M059J (cell line): ENCODE data around the gene NCAPH2. TPM values are rescaled to one million over a fixed set of nuclear protein-coding genes. Genes with fewer than 3 reads are reported as not detected.
A peak's percentile ranks its signal among the peaks of the same experiment; 100 is the strongest.

ENCODE experiments used
- DNase-seq: peaks from one replicate; pipeline ENCODE4 v3.0.0-alpha.2; 2012; ENCODE audit warnings: low read depth
- total RNA-seq: library from RNA; depleted of rRNA; stranded (reverse); fragments of >200 nt; shearing (Covaris generic); gene quantifications from 2 replicates; pipeline ENCODE4 v1.2.3, GENCODE V29; 2014

Gene NCAPH2
- total RNA-seq, 1 experiment from 2014 or later = 50.9 TPM

GRCh38 chr22:50548040-50548920 lies 40.3 kb downstream of the NCAPH2 start:
- no peak for DNase-seq

DNA sequence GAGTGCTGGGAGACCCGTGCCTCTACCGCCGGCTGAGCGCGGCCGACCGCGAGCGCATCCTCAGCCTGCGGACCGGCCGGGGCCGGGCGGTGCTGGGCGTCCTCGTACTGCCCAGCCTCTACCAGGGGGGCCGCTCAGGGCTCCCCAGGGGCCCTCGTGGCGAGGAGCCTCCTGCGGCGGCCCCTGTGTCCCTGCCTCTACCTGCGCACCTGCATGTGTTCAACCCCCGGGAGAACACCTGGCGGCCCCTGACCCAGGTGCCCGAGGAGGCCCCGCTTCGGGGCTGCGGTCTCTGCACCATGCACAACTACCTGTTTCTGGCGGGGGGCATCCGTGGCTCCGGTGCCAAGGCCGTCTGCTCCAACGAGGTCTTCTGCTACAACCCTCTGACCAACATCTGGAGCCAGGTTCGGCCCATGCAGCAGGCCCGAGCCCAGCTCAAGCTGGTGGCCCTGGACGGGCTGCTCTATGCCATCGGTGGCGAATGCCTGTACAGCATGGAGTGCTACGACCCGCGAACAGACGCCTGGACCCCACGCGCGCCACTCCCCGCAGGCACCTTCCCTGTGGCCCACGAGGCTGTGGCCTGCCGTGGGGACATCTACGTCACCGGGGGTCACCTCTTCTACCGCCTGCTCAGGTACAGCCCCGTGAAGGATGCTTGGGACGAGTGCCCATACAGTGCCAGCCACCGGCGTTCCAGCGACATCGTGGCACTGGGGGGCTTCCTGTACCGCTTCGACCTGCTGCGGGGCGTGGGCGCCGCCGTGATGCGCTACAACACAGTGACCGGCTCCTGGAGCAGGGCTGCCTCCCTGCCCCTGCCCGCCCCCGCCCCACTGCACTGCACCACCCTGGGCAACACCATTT lies 41.1 kb downstream of the NCAPH2 start:
- no peak for DNase-seq

DNA sequence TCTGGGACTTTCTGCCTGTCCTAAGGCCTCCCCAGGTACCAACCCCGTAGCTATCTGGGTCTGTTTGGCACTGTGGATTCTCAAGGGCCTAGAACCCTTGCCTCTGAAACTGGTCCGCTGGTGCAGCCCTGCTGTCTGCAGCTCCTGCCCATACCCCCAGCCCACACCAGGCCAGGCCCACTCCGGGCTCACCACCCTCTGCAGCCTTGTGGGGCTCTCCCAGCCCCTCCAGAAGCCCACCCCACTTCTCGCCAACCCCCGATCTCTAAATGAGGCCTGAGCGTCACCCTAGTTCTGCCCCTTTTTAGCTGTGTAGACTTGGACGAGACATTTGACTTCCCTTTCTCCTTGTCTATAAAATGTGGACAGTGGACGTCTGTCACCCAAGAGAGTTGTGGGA lies 42.4 kb downstream of the NCAPH2 start:
- DNase-seq = no peak

DNA sequence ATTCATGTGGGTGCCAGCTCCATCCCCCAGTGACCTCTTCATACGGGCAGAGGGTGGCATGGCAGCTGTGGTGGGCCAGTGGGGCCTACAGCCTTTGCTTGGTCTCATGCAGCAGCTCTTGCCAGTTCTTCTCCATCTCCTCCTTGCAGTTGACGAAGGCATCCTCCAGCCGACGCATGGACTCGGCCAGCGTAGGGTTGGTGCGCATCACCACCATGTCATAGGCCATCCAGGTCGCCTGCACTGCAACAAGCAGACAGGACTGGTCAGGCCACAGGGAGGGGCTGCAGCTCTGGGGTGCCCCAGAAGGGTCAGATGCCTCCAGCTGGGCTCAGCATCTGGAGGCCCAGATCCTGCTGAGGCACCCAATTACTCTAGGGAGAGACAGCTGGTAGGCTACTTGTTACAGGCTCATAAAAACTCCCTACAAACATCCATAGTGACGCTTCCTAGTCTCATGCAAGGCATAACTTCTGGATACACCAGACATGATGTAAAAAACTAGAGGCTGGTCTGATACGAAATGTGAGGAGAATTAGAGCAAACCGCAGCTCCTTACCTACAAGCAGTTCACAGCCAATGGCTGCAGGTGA lies 43.2 kb downstream of the NCAPH2 start:
- no peak for DNase-seq

DNA sequence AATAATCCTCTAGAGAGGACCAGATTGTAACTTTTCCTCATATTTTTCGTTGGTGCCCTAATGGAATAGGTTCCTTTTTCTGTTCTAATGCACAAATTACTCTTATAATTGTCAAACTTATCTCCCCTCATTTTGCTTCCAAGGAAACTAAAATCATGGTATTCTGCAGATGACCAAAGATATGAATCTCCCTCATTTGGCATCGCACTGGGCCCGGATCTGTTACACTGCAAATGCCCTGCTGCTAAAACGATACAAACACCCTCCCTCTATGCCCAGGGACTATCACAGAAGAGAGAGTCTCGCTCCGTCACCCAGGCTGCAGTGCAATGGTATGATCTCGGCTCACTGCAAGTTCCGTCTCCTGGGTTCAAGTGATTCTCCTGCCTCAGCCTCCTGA lies 45.3 kb downstream of the NCAPH2 start:
- no peak for DNase-seq

GRCh38 chr22:50556703-50557102 lies 48.7 kb downstream of the NCAPH2 start:
- DNase-seq = no peak

DNA sequence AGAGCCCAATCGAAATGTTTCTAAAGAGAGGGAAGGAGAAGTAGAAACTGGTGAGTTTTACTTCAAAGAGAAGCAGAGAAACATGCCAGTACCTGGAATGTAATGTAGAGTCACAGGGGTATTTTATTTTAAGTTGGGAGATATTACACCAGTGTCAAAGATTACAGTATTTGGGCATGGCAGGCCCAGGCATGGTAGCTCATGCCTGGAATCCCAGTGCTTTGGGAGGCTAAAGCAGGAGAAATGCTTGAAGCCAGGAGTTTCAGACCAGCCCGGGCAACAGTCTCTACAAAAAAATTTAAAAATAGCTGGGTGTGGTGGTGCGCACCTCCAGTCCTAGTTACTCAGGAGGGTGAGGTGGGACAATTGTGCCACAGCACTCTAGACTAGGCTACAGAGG lies 52.0 kb downstream of the NCAPH2 start:
- DNase-seq = no peak

GRCh38 chr22:50561401-50562358 lies 53.7 kb downstream of the NCAPH2 start:
- DNase-seq = no peak

DNA sequence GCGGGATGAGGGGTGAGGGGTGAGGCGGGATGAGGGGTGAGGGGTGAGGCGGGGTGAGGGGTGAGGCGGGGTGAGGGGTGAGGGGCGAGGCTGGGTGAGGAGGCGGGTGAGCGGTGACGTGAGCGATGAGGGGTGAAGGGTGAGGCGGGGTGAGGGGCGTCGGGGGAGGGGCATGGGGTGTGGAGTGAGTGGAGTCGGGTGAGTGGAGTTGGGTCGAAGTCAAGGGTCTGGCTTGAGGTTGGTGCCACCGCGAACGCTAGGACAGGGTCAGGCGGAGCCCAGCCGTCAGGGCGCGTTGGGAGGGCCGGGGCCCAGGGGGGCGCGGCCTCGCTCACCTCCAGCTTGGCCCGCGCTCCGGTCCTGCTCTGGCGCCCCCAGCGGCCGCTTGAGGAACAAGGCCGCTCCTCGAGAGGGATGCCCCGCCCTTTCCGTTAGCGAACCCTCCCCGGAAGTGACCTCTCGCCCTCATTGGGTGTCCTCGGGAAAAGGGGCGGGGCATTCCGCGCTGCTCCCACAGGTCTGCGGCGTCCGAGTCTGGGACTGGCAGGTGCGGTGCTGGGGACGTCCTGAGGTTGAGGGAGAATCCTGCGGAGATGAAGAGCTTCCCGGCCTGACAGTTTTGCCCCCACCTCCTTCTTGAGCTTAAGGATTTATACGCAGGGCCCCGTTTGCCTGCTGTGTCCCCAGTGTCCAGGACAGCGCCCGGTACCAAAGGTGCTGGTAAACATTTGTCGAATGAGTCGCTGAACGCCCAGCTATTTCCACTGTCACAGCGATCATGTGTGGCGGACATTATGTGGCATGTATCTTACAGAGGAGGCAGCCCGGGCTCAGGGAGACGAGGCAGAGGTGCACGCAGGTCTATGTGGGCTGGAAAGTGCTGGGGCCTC lies 54.7 kb downstream of the NCAPH2 start, which contains the start of gene SYCE3:
TSS of gene SYCE3 (minus strand) at position 397 of the 890 bp plus-strand sequence. CDS start 6,514 bp downstream, outside the sequence.
- DNase-seq = peak; percentile 89

GRCh38 chr22:50563413-50564160 lies 55.6 kb downstream of the NCAPH2 start:
- DNase-seq = no peak

DNA sequence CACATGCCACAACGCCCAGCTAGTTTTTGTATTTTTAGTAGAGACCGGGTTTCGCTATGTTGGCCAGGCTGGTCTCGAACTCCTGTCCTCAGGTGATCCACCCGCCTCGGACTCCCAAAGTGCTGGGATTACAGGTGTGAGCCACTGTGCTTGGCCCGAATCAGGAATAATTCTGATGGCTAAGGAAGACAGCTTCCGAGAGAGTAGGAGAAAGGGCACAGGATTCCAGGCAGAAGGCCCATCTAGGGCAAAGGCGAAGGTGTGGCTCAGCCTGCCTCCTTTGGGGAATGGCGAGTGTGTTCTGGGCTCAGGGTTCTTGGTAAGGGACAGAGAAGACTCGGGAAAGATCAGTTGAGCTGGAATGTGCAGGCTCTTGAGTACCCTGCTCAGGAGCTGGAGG lies 56.3 kb downstream of the NCAPH2 start:
- DNase-seq = no peak

- DNase-seq = no peak
These were observed 59.8 kb downstream of the NCAPH2 start for GRCh38 chr22:50567721-50568252.

DNA sequence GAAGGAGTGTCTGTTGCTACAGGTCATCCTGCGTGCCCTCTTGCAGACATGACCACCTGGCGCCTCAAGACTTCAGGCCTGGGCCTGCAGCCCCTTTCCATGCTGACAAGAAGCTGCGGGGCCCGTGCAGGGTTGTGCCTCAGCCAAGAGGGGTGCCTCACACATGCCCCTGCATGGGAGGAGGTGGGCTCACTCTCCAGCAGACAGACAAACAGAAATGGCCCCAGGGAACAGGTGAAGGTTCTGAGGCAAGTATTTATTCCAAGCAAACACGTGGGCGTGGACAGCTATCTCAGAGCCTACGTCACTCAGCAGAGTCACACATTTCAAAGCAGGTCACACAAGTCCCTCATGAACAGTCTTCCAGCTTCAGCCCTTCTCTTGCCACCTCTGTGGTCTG lies 60.6 kb downstream of the NCAPH2 start:
- no peak for DNase-seq

GRCh38 chr22:50569041-50569459 lies 61.0 kb downstream of the NCAPH2 start:
- DNase-seq = no peak

DNA sequence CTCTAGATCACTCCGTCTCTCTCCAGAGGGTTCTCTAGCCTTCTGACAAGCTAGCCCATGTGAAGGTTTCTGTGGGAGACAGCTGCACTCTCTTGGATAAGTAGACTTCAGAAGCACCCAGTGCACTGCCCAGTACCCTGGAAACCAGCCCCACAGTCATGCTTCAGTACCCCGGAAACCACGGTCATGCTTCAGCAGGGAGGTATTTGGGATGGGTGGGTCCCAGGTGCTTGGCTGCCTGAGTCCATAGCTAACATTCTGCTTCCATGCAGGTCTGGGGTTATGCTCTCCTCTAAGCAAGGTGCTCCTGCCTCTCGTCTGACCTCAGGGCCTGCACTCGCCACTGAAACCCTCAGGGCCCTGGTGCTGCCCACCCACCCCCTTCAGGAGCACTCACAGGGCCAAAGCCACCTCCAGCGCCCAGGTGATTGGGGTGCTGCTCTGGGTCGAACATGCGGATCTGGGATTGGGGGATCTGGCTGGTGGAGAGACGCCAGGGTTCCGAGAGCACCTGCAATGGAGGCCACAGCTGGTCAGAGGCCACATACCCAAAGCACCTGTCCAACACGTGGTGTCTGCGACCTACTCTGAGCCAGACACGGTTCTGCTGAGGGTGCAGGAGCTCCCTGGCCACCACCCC lies 62.0 kb downstream of the NCAPH2 start:
- no peak for DNase-seq

DNA sequence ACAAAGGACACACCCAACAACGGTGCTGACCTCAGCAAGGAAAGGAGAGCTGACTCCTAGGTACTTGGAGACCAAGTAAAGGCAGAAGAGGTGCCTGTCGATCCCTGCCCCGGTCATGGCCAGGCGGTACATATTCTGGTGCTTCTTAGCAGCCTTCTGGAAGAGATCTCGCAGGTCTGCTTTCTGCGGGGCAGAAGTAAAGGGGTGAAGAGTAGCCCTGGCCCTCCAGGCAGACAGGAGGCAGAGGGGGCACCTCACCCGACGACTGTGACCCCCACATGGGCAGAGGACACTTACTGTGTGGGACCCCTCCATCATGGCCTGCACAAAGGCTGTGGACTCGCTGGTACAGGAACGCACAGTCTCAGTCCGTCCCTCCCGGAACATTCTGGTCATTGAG lies 62.8 kb downstream of the NCAPH2 start:
- no peak for DNase-seq

- no peak for DNase-seq
These were observed 63.5 kb downstream of the NCAPH2 start for GRCh38 chr22:50571264-50572175.
